GM20000 (cell line): ENCODE measurements around the gene NRG2.

ENCODE experiments used
- DNase-seq: peaks from one replicate; pipeline ENCODE4 v3.0.0; 2012; ENCODE audit warnings: low spot score
- TF ChIP-seq, protein P1 (sequence below): IDR thresholded peaks from 2 replicates; pipeline ENCODE4 v1.5.1; 2012; ENCODE audit warnings: mild to moderate bottlenecking, control low read depth; ENCODE audit errors: extremely low read depth, missing control alignments

Gene NRG2

DNA sequence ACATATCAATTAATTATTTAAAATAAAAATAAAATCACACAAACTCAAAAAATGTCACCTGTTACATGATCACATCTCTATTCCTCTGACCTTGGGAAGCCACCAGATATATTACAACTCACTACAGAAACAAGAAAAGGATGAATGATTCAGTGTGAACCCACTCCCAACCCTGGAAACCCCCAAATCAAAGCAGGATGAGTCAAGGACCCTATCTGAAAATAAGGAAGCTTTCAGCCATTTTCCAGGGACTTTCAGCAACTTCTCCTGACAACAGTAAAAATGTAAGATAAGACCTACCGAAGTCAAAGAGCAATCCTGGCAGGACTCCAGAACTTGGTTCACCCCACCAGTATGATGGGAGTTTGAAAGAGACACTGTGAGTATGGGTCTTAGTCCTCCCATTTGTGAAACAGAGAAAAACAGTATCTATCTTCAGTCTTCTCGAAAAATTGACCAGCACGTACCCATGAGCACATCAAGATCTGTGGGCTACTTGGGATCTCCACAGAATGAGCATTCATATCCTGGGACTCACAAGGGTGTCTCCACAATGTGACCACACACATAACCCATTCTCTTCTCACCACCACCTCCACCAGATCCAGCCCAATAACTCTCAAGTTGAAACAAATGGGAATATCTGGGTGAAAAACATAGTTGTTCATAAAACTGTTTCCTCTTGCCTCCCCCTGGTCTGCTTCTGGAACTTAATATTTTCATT is 9.9 kb downstream of the NRG2 start:
- TF ChIP-seq, protein P1, sequence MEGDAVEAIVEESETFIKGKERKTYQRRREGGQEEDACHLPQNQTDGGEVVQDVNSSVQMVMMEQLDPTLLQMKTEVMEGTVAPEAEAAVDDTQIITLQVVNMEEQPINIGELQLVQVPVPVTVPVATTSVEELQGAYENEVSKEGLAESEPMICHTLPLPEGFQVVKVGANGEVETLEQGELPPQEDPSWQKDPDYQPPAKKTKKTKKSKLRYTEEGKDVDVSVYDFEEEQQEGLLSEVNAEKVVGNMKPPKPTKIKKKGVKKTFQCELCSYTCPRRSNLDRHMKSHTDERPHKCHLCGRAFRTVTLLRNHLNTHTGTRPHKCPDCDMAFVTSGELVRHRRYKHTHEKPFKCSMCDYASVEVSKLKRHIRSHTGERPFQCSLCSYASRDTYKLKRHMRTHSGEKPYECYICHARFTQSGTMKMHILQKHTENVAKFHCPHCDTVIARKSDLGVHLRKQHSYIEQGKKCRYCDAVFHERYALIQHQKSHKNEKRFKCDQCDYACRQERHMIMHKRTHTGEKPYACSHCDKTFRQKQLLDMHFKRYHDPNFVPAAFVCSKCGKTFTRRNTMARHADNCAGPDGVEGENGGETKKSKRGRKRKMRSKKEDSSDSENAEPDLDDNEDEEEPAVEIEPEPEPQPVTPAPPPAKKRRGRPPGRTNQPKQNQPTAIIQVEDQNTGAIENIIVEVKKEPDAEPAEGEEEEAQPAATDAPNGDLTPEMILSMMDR: no peak
- no peak for DNase-seq

GRCh38 chr5:140032296-140032695 is 10.8 kb downstream of the NRG2 start:
- no peak for DNase-seq
- TF ChIP-seq, protein P1: no peak

GRCh38 chr5:140027807-140028206 is 15.3 kb downstream of the NRG2 start:
- no peak for DNase-seq
- TF ChIP-seq, protein P1: no peak

DNA sequence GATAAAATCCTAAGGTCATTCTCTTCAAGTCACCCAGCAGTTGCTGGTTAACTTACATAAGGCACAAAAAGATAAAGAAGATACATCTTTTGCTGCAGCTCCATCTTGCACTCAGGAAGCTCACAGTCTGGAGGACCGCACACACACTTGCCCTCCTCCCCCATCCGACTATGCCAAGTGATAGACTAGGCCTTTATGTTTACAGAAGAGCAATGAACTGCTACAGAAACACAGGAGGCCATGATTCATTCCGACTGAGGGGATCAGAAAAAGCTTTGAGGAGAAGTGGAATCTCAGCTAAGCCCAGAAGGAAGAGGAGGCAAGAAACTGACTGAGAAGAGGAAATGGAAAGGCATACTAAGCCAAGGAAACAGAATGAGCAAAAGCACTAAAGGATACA is 17.4 kb downstream of the NRG2 start:
- DNase-seq: no peak
- TF ChIP-seq, protein P1: no peak

- TF ChIP-seq, protein P1: no peak
- DNase-seq: no peak
These were observed 18.2 kb downstream of the NRG2 start for GRCh38 chr5:140024928-140025327.

- DNase-seq: no peak
- TF ChIP-seq, protein P1: no peak
These were observed 19.4 kb downstream of the NRG2 start for GRCh38 chr5:140023611-140024191.

DNA sequence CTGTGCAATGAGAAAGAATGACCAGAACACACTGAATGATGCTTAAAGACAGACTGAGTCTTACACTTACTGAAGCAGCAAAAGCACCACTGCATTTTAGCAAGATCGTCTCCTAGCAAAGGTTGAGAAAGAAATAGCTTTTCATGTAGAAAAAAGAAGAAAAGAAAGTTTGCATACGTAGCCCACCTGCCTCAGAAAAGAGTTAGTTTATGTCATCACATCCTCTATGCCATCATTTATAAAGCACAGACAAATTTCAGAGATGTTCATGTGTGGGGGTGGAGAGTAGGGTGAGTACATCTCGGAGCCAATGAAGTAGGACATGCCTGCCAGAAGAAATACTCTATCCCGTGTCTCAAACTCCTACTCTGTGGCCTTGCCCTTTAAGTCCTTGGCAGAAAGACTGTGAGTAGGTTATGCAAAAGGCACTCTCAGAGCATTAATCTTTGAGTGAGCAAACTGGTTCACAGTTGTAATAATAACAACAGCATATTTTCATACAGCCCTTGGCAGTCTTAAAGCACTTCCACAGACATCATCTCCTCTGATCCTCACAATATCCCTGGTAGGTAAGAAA is 22.4 kb downstream of the NRG2 start:
- no peak for DNase-seq
- TF ChIP-seq, protein P1: no peak
